Testis (tissue), 3 donors: ENCODE data around the gene DBNDD2. TPM values are rescaled to one million over a fixed set of nuclear protein-coding genes. Genes with fewer than 3 reads are reported as not detected.

Source experiments
- DNase-seq: peaks from one replicate; pipeline ENCODE4 v3.0.0-alpha.2; 2019
- H3K27ac ChIP-seq, 2 donors: fragments of 200-600 bp; sonication (generic); one replicate each; pipeline ENCODE4 v1.5.1; 2019
- H3K27me3 ChIP-seq: fragments of 200-600 bp; sonication (generic); one replicate; pipeline ENCODE4 v1.5.1; 2019
- H3K36me3 ChIP-seq: fragments of 200-600 bp; sonication (generic); one replicate; pipeline ENCODE4 v1.5.1; 2017; ENCODE audit warnings: low read depth; ENCODE audit errors: missing control alignments
- H3K4me1 ChIP-seq: fragments of 200-600 bp; sonication (generic); one replicate; pipeline ENCODE4 v1.5.1; 2019
- H3K4me3 ChIP-seq, 2 donors: fragments of 200-600 bp; sonication (generic); one replicate each; pipeline ENCODE4 v1.5.1; 2017 to 2019
- H3K9me3 ChIP-seq: fragments of 200-600 bp; sonication (generic); one replicate; pipeline ENCODE4 v1.5.1; 2017
- POLR2A ChIP-seq: fragments of 450-650 bp; IDR thresholded peaks from one replicate; pipeline ENCODE4 v1.6.1; 2017; ENCODE audit warnings: antibody characterized with exemption, mild to moderate bottlenecking, moderate library complexity
- WGBS, 2 donors: methylation state at CpG; one replicate each; pipeline ENCODE4 v1.1.5; 2018; 5-methylcytosine and 5-hydroxymethylcytosine counted together
- intact Hi-C: fragments of 100-400 bp; cut with DNase I; formaldehyde crosslinking; loops from one replicate; pipeline ENCODE4 v1.15.1; 2023; ENCODE audit warnings: low total_unique reads
- polyA plus RNA-seq: library from polyadenylated mRNA; stranded (reverse); fragments of 350-450 nt; fragmentation: Illumina TruSeq; extraction: RNeasy Lipid Tissue Mini Kit (QIAGEN cat#74804); gene quantifications from one replicate; pipeline ENCODE4 v1.2.3, GENCODE V29; 2014; ENCODE audit warnings: low read depth, low replicate concordance; ENCODE audit not compliant: insufficient read depth
- total RNA-seq, 2 donors: library from RNA; depleted of rRNA; stranded (reverse); fragments of >200 nt; gene quantifications; one replicate each; pipeline ENCODE4 v1.2.3, GENCODE V29; 2016
- TF ChIP-seq, protein P1 (sequence below), 3 experiments: fragments of 450-650 bp in 2 of 3; fragments of 200-600 bp in 1 of 3; sonication (generic) in 1 of 3; IDR thresholded peaks; one replicate each; pipeline ENCODE4 v1.5.1; 2016 to 2019; ENCODE audit warnings: antibody characterized with exemption in 3 of 3, mild to moderate bottlenecking in 2 of 3, moderate library complexity in 1 of 3

Gene DBNDD2
- total and polyA plus RNA-seq, 3 donors from 2014 or later, result 7.9 to 39.3 (median 10.0) TPM

DNA sequence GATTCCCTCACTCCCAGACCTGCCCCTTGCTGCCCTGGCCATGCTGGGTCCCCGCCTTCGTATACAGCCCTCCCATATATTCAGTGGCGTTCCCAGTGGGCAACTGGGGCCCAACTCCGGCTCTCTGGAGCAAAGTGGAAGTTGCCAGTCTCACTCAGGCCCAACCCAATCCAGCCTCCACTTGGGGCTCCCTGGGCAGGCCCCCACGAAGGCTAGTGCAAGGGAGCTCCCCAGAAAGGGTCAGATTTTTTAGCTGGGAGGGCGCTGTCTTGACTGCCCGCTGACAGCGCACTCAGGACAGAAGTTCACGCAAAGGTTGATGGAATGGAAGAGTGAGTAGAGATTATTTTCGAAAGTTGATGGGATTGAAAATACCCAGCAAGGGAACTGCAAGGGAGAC, 35.8 kb upstream of the DBNDD2 start:
- Histone ChIP-seq H3K9me3 (no peaks in the 10 kb centered on the region), H3K36me3 (no peaks in the 10 kb centered on the region), H3K27ac (no peak overlapping the region), H3K4me3 (no peak overlapping the region), H3K4me1 (peaks cover 3% of the 10 kb centered on the region), H3K27me3 (no peaks in the 10 kb centered on the region)
- WGBS, 2 donors, result 61 to 73% methylated on average over 10 of the region's 10 CpGs
- TF ChIP-seq, protein P1, sequence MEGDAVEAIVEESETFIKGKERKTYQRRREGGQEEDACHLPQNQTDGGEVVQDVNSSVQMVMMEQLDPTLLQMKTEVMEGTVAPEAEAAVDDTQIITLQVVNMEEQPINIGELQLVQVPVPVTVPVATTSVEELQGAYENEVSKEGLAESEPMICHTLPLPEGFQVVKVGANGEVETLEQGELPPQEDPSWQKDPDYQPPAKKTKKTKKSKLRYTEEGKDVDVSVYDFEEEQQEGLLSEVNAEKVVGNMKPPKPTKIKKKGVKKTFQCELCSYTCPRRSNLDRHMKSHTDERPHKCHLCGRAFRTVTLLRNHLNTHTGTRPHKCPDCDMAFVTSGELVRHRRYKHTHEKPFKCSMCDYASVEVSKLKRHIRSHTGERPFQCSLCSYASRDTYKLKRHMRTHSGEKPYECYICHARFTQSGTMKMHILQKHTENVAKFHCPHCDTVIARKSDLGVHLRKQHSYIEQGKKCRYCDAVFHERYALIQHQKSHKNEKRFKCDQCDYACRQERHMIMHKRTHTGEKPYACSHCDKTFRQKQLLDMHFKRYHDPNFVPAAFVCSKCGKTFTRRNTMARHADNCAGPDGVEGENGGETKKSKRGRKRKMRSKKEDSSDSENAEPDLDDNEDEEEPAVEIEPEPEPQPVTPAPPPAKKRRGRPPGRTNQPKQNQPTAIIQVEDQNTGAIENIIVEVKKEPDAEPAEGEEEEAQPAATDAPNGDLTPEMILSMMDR (IDR thresholded peaks at IDR 0.05), result no peak
- TF ChIP-seq POLR2A, result no peak
- DNase-seq, result no peak
- intact Hi-C loops, result no loop called here

DNA sequence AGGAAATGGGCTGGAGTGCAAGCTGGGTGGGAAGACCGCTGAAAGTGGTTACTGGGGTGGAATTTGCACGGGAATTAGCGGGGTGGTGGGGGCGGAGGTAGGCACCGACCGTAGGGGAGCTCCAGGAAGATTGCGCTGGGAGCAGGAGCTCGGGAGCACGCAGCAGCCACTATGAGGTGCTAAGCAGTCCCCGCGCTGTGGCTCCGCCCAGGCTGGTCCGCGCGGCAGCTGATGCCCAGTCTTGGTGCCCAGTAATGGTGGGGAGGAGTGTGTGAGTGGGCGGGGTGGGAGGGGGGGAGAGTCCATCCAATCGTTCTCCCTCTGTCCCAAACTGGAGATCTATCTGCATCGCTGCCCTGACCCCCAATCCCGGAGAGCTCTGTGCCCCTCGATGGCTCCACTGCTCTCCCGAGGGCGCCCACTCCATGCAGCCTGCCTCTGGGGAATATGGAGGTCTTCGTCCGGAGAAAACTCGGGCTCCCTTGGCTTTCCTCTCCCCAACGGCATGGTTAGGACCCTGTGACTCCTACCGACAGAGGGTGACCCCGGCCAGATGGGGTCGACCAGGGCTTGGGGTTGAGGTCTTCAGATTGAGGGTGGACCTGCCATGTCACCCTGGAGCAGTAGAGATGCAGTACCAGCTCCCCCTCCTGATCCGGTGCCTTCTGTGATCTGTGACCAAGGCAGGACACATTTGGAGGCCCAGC, 35.3 kb upstream of the DBNDD2 start:
- Histone ChIP-seq H3K9me3 (no peaks in the 10 kb centered on the region), H3K27ac (no peak overlapping the region), H3K4me3 (peak overlapping the region; percentile 48 to 51), H3K27me3 (no peaks in the 10 kb centered on the region), H3K36me3 (no peaks in the 10 kb centered on the region), H3K4me1 (peaks cover 3% of the 10 kb centered on the region)
- no peak for DNase-seq
- intact Hi-C loops, result no loop called here
- WGBS, 2 donors, result 31 to 35% methylated on average over 26 to 30 of the region's 30 CpGs
- TF ChIP-seq, protein P1 (IDR thresholded peaks at IDR 0.05), result no peak
- no peak for TF ChIP-seq POLR2A

DNA sequence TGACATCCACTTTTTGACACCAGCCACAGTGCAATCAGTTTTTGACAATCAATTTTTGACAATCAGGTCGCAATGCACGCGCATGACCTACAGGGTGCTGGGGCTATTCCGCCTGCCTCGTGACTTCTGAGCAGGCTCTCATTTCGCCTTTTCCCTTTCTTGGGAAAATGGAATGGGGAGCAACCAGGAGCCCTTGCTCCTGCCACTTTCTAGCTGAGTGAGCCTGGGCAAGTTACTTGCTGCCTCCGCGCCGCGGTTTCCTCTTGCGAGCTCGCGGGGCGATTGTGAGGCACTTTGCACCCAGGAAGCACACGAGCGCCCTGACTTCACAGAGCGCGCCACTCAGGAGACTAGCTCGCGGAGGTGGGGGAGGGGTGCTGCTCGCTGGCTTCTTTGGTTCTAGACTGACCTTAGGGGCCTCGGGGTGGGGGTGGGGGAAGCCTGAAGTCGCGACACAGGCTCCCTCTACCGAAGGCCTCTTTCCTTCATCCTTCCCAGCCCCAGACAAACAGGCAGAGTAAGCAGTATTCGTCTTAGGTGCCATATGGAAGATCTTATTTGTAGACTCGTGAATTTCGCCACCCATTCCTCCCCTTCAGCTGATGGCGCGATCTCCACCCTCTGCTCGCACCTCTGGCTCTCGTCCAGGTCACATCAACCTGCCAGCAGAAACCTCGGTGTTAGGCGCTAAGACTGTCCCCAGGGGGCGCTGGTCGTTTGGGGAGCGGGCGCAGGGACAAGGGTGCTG, 34.6 kb upstream of the DBNDD2 start:
- no peak overlapping the region for H3K27ac ChIP-seq
- no peaks in the 10 kb centered on the region for H3K9me3 ChIP-seq
- peak; percentile 82 for DNase-seq
- TF ChIP-seq, protein P1 (IDR thresholded peaks at IDR 0.05), result peak; percentile 49 to 78 (median 64)
- no peak for TF ChIP-seq POLR2A
- H3K36me3 ChIP-seq, result no peaks in the 10 kb centered on the region
- intact Hi-C loops, result no loop called here
- H3K4me1 ChIP-seq, result peaks cover 3% of the 10 kb centered on the region
- 7 to 9% methylated on average over 36 to 38 of the region's 38 CpGs for WGBS, 2 donors
- H3K4me3 ChIP-seq, result peak overlapping the region; percentile 48 to 51
- no peaks in the 10 kb centered on the region for H3K27me3 ChIP-seq

DNA sequence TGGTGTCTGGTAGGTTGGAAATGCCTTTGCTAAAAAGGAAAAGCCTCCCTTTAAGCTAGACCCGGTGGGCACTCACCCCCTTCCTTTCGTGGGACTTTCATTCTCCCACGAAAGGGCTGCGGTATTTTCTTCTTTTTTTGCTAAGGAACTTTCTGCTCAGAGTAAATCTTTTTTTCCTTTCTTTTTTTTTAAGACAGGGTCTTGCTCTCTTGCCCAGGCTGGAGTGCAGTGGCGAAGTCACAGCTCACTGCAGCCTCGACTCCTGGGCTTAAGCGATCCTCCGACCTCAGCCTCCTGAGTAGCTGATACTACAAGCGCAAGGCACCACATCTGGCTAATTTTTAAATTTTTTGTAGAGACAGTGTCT, 34.0 kb upstream of the DBNDD2 start:
- Histone ChIP-seq H3K27me3 (no peaks in the 10 kb centered on the region), H3K9me3 (no peaks in the 10 kb centered on the region), H3K4me3 (peak overlapping the region; percentile 48 to 51), H3K27ac (no peak overlapping the region), H3K36me3 (no peaks in the 10 kb centered on the region), H3K4me1 (peaks cover 3% of the 10 kb centered on the region)
- no peak for DNase-seq
- WGBS, 2 donors, result 58 to 60% methylated on average over 9 of the region's 9 CpGs
- intact Hi-C loops, result no loop called here
- no peak for TF ChIP-seq POLR2A
- TF ChIP-seq, protein P1 (IDR thresholded peaks at IDR 0.05), result no peak
